RWPE1 (cell line): ENCODE results near the gene TLDC2.

Experiments
- CTCF ChIA-PET: fragments of 350-600 bp; sonication (Branson Sonifier 250); formaldehyde crosslinking; extraction: SDS; loops from one replicate; lab custom pipeline; 2021; lab: Yijun Ruan, JAX
- POLR2A ChIA-PET: fragments of 400-600 bp; formaldehyde crosslinking; extraction: SDS; loops from one replicate; lab custom pipeline; 2020; ENCODE audit warnings: antibody characterized with exemption; ENCODE audit not compliant: low non-redundant PET; lab: Yijun Ruan, JAX
- DNase-seq: peaks from one replicate; pipeline ENCODE4 v3.0.0; 2012; ENCODE audit warnings: low spot score
- H3K27ac ChIP-seq: fragments of 450-650 bp; 2 replicates; pipeline ENCODE4 v1.5.1; 2017
- CTCF ChIP-seq: fragments of 450-650 bp; conservative IDR thresholded peaks from 2 replicates; pipeline ENCODE4 v1.5.1; 2017; ENCODE audit warnings: low read depth, mild to moderate bottlenecking

Gene TLDC2

GRCh38 chr20:36845288-36845971 is 30.5 kb upstream of the TLDC2 start:
- CTCF ChIA-PET: interaction anchor here (0.6 to 1.3 kb wide), 3 partner anchors 13 to 1208 kb away, joined by 3 to 9 read pairs (median 3); no protein-coding TSS in a partner anchor
- no peak for DNase-seq
- peak overlapping the region; percentile 67 for H3K27ac ChIP-seq
- no peak for TF ChIP-seq CTCF
- POLR2A ChIA-PET: interaction anchor here (0.5 kb wide), 1 partner anchor 29 kb away, joined by 4 read pairs; no protein-coding TSS in a partner anchor

GRCh38 chr20:36847009-36847709 is 28.8 kb upstream of the TLDC2 start:
- DNase-seq: peak; percentile 89
- POLR2A ChIA-PET: interaction anchor here (1.1 kb wide), 1 partner anchor 15 kb away, joined by 3 read pairs; no protein-coding TSS in a partner anchor
- TF ChIP-seq CTCF: no peak
- H3K27ac ChIP-seq: peak overlapping the region; percentile 67
- CTCF ChIA-PET: interaction anchor here (0.6 to 1.4 kb wide), 6 partner anchors 11 to 73 kb away, joined by 3 to 5 read pairs (median 4); a partner anchor contains a TSS

- POLR2A ChIA-PET: interaction anchor here (0.6 kb wide), 1 partner anchor 39 kb away, joined by 4 read pairs; no protein-coding TSS in a partner anchor
- TF ChIP-seq CTCF: no peak
- peak overlapping the region; percentile 67 for H3K27ac ChIP-seq
- DNase-seq: no peak
- CTCF ChIA-PET: interaction anchor here (0.8 to 1.4 kb wide), 4 partner anchors 12 to 39 kb away, joined by 4 to 5 read pairs (median 4); a partner anchor contains a TSS
Measured at GRCh38 chr20:36847710-36848040, 28.3 kb upstream of the TLDC2 start.

GRCh38 chr20:36848078-36848660 is 27.8 kb upstream of the TLDC2 start:
- H3K27ac ChIP-seq: peak overlapping the region; percentile 67
- ChIA-PET POLR2A (interaction anchor here (0.6 kb wide), 1 partner anchor 40 kb away, joined by 4 read pairs; no protein-coding TSS in a partner anchor), CTCF (interaction anchor here (1.1 to 1.3 kb wide), 2 partner anchors 12 to 14 kb away, joined by 5 read pairs; no protein-coding TSS in a partner anchor)
- DNase-seq: no peak
- TF ChIP-seq CTCF: no peak

GRCh38 chr20:36848677-36849076 is 27.3 kb upstream of the TLDC2 start:
- TF ChIP-seq CTCF: no peak
- POLR2A ChIA-PET: interaction anchor here (0.6 kb wide), 1 partner anchor 13 kb away, joined by 3 read pairs; no protein-coding TSS in a partner anchor
- CTCF ChIA-PET: no interaction called here
- no peak for DNase-seq
- peak overlapping the region; percentile 67 for H3K27ac ChIP-seq
